Cardiac septum (tissue), 1 donor: ENCODE data around the gene NMT1. TPM values are rescaled to one million over a fixed set of nuclear protein-coding genes. Genes with fewer than 3 reads are reported as not detected.

Source experiments
- microRNA-seq: library from miRNA; unstranded; fragments of <30 nt; microRNA quantifications from one replicate; pipeline ENCODE4 v1.2.0, GENCODE V29; 2020
- total RNA-seq: library from RNA; stranded (reverse); fragmentation: NEBNext Ultra II Directional; extraction: Animal tissue kit (Norgen Biotek cat#: 25700); gene quantifications from one replicate; pipeline ENCODE4 v1.2.1, GENCODE V29; 2021
- donor health status: DM: no; HTN: no; CAD: no.

NMT1 gene
- total RNA-seq, 1 donor from 2014 or later, result 74.8 TPM

Small RNAs within 50 kb of the gene (microRNA-seq; reads per million reads assigned to microRNA genes)
- gene MIR6784, result not detected

Other genes starting within 250 kb of the NMT1 start
- gene GJC1, start 231.0 kb upstream of the NMT1 start, total RNA-seq, result 32.0 TPM
- gene HIGD1B, start 213.4 kb upstream of the NMT1 start, total RNA-seq, result 10.3 TPM
- gene EFTUD2, start 161.9 kb upstream of the NMT1 start, total RNA-seq, result 62.0 TPM
- gene GFAP, start 145.8 kb upstream of the NMT1 start, total RNA-seq, result 7.0 TPM
- 0.13 TPM for gene KIF18B, start 113.5 kb upstream of the NMT1 start, total RNA-seq
- 0.97 TPM for gene C1QL1, start 93.0 kb upstream of the NMT1 start, total RNA-seq
- gene DCAKD, start 9.7 kb upstream of the NMT1 start, total RNA-seq, result 32.1 TPM
- 87.6 TPM for gene PLCD3, start 71.2 kb downstream of the NMT1 start, total RNA-seq
- gene ACBD4, start 74.4 kb downstream of the NMT1 start, total RNA-seq, result 6.4 TPM
- 19.8 TPM for gene HEXIM1, start 87.2 kb downstream of the NMT1 start, total RNA-seq
- gene HEXIM2, start 100.6 kb downstream of the NMT1 start, total RNA-seq, result 3.3 TPM
- gene FMNL1, start 160.6 kb downstream of the NMT1 start, total RNA-seq, result 12.2 TPM
- not detected for gene SPATA32, start 200.8 kb downstream of the NMT1 start, total RNA-seq